ENCODE data around the gene ACTG2. TPM values are rescaled to one million over a fixed set of nuclear protein-coding genes. Genes with fewer than 3 reads are reported as not detected.
"Not testable (repeated sequence)": the region's sequence is repeated elsewhere in the genome, so short reads cannot be mapped to it uniquely, and the experiment has no call there.

ACTG2 gene
- total RNA-seq, 1 donor from 2014 or later = not detected

DNA sequence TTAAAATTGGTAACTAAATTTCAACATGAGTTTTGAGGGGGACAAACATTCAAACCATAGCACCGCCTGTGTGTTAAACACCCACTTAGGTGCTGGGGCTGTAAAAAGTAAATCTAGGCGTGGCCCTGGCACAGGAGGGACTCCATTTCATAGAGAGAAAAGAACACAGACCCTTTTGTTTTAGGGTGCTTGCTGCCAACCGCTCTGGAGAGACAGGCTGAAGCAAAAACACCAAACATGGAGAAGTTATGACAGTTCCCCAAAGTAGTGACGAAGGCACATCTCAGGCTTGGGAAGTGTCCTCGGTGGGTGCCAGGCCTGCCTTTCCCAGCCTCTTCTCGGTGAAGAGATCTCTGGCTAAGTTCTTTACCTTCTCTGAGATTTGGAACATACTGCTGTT lies 5.1 kb downstream of the ACTG2 start:
- Mint-ChIP-seq H3K27me3 (ENCODE audit: low read depth) (peaks cover 6% of the 10 kb centered on the region), H3K4me3 (no peak overlapping the region), H3K4me1 (peaks cover 17% of the 10 kb centered on the region), H3K36me3 (ENCODE audit: low read depth) (no peaks in the 10 kb centered on the region), H3K9me3 (no peaks in the 10 kb centered on the region), H3K27ac (ENCODE audit: unreplicated experiment) (no peak overlapping the region)
- no peak for DNase-seq (ENCODE audit: low read depth, low spot score)
- TF ChIP-seq, protein P1, sequence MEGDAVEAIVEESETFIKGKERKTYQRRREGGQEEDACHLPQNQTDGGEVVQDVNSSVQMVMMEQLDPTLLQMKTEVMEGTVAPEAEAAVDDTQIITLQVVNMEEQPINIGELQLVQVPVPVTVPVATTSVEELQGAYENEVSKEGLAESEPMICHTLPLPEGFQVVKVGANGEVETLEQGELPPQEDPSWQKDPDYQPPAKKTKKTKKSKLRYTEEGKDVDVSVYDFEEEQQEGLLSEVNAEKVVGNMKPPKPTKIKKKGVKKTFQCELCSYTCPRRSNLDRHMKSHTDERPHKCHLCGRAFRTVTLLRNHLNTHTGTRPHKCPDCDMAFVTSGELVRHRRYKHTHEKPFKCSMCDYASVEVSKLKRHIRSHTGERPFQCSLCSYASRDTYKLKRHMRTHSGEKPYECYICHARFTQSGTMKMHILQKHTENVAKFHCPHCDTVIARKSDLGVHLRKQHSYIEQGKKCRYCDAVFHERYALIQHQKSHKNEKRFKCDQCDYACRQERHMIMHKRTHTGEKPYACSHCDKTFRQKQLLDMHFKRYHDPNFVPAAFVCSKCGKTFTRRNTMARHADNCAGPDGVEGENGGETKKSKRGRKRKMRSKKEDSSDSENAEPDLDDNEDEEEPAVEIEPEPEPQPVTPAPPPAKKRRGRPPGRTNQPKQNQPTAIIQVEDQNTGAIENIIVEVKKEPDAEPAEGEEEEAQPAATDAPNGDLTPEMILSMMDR (conservative IDR thresholded peaks at IDR 0.05) = no peak

DNA sequence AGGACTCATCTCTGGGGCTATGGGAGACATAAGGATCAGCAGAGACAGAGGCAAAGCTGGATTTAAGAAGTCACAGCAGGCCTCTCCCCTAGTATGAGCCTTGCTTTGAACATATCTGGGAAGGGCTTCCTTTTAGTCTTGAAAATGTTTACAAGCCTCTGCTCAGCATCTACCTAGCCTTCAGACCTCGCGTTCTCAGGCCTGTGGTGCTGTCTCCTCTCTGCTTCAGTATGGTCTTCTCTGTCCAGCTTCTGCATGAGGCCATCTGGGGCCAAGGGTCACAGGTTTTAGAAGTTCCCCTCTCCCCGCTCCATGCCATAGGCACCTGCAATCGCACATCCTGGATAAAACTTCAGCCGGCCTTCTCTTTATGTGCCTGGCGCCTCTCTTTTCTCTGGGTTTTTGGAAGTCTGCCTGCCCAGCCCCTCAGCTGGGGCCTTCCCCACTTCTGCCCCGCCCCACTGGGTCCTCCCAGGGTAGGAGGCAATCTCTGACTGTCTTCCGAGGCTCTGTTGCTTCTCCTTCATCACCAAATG lies 7.1 kb downstream of the ACTG2 start:
- H3K27ac Mint-ChIP-seq (ENCODE audit: unreplicated experiment) = no peak overlapping the region
- H3K4me3 Mint-ChIP-seq = no peak overlapping the region
- no peak for DNase-seq (ENCODE audit: low read depth, low spot score)
- peaks cover 6% of the 10 kb centered on the region for H3K27me3 Mint-ChIP-seq (ENCODE audit: low read depth)
- H3K4me1 Mint-ChIP-seq = peaks cover 17% of the 10 kb centered on the region
- H3K36me3 Mint-ChIP-seq (ENCODE audit: low read depth) = no peaks in the 10 kb centered on the region
- TF ChIP-seq, protein P1 (conservative IDR thresholded peaks at IDR 0.05) = no peak
- H3K9me3 Mint-ChIP-seq = no peaks in the 10 kb centered on the region

DNA sequence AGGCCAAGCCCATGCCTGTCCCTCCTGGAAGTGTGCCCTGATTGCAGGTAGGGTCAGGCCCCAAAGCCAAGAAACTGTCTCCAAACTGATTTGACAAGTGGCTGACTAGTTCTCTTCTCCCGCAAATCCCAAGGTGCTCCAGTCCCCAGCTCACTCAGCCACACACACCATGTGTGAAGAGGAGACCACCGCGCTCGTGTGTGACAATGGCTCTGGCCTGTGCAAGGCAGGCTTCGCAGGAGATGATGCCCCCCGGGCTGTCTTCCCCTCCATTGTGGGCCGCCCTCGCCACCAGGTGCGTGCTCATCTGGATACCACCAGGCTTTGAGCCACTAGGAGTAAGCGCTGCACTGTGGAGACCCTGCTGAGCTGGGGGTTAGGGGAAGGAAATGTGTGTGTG lies 8.3 kb downstream of the ACTG2 start:
- TF ChIP-seq, protein P1 (conservative IDR thresholded peaks at IDR 0.05) = no peak
- Mint-ChIP-seq H3K9me3 (no peaks in the 10 kb centered on the region), H3K4me3 (no peak overlapping the region), H3K36me3 (ENCODE audit: low read depth) (no peaks in the 10 kb centered on the region), H3K27me3 (ENCODE audit: low read depth) (peaks cover 6% of the 10 kb centered on the region), H3K27ac (ENCODE audit: unreplicated experiment) (no peak overlapping the region), H3K4me1 (peaks cover 17% of the 10 kb centered on the region)
- DNase-seq (ENCODE audit: low read depth, low spot score) = no peak

DNA sequence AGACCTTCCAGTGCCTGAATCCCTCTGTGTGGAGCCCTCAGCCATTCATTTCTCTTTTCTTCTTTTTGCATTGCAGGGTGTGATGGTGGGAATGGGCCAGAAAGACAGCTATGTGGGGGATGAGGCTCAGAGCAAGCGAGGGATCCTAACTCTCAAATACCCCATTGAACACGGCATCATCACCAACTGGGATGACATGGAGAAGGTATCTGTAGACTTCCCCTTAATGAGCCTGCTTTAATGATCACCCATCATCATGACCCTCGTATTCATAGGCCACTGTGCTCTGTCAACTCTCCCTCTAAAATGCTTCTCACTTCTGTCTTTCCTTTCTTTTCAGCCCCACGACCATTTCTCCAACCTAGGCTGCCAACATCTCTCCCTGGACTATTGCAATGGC lies 9.5 kb downstream of the ACTG2 start:
- peaks cover 5% of the 10 kb centered on the region for H3K4me1 Mint-ChIP-seq
- peaks cover 6% of the 10 kb centered on the region for H3K27me3 Mint-ChIP-seq (ENCODE audit: low read depth)
- no peak overlapping the region for H3K27ac Mint-ChIP-seq (ENCODE audit: unreplicated experiment)
- TF ChIP-seq, protein P1 (conservative IDR thresholded peaks at IDR 0.05) = no peak
- H3K4me3 Mint-ChIP-seq = no peak overlapping the region
- no peaks in the 10 kb centered on the region for H3K36me3 Mint-ChIP-seq (ENCODE audit: low read depth)
- H3K9me3 Mint-ChIP-seq = no peaks in the 10 kb centered on the region
- no peak for DNase-seq (ENCODE audit: low read depth, low spot score)

DNA sequence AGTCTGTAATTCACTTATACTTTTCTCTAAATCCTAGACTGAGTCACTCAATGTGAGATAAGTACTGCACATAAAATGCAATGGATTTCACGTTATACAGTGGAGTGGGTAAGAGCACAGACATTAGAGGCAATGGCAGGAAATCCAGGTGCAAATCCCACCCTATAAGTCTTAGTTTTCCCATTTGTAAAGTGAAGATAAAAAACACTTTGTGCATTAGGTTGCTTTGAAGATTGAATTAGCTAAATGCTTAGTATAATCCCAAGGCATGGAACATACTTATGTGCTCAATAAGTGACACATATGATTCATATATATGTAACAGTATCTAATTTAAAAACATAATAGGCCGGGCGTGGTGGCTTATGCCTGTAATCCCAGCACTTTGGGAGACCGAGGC lies 10.5 kb downstream of the ACTG2 start:
- no peaks in the 10 kb centered on the region for H3K9me3 Mint-ChIP-seq
- H3K4me3 Mint-ChIP-seq = no peak overlapping the region
- TF ChIP-seq, protein P1 (conservative IDR thresholded peaks at IDR 0.05) = no peak
- peaks cover 6% of the 10 kb centered on the region for H3K27me3 Mint-ChIP-seq (ENCODE audit: low read depth)
- H3K27ac Mint-ChIP-seq (ENCODE audit: unreplicated experiment) = no peak overlapping the region
- DNase-seq (ENCODE audit: low read depth, low spot score) = no peak
- H3K4me1 Mint-ChIP-seq = no peaks in the 10 kb centered on the region
- no peaks in the 10 kb centered on the region for H3K36me3 Mint-ChIP-seq (ENCODE audit: low read depth)

DNA sequence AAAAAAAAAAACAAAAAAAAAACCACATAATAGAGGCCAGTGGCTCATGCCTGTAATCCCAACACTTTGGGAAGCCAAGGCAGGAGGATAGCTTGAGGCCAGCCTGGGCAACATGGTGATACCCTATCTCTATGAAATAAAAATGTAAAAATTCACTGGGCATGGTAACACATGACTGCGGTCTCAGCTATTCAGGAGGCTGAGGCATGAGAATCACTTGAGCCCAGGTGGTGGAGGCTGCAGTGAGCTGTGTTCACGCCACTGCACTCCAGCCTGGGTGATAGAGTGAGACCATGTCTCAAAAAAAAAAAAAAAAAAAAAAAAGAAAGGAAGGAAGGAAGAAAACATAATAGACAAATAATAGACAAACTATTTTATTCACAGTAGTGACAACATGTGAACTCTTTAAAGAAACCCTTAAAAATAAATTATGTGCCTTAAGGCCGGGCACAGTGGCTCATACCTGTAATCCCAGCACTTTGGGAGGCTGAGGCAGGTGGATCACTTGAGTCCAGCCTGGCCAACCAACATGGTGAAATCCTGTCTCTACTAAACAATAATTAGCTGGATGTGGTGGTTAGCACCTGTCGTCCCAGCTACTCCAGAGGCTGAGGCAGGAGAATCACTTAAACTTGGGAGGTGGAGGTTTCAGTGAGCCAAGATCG lies 11.3 kb downstream of the ACTG2 start:
- H3K9me3 Mint-ChIP-seq; H3K27ac Mint-ChIP-seq (ENCODE audit: unreplicated experiment): not testable (repeated sequence)

More for the DNA sequence above, 11.3 kb downstream of the ACTG2 start:
- DNase-seq (ENCODE audit: low read depth, low spot score); H3K27me3 Mint-ChIP-seq (ENCODE audit: low read depth); H3K4me3 Mint-ChIP-seq; H3K36me3 Mint-ChIP-seq (ENCODE audit: low read depth); H3K4me1 Mint-ChIP-seq: not testable (repeated sequence)

All from neural crest cell (in vitro differentiated cells).